Left lobe of liver (tissue), 2 donors: ENCODE measurements around the gene ABHD14A. TPM values are rescaled to one million over a fixed set of nuclear protein-coding genes. Genes with fewer than 3 reads are reported as not detected.

Source experiments
- ATAC-seq: fragments of 200-7000 bp; cut with Tn5 transposase; one replicate; pipeline ENCODE4 v1.9.1; 2020; ENCODE audit warnings: mild to moderate bottlenecking, moderate library complexity
- DNase-seq: peaks from one replicate; pipeline ENCODE4 v3.0.0-alpha.2; 2020; ENCODE audit warnings: low spot score
- total RNA-seq: library from RNA; stranded (reverse); gene quantifications from one replicate; pipeline ENCODE4 v1.2.1, GENCODE V29; 2021
- donor health status: DM: no; HTN: no; CAD: no; lungs with moderate emphysema.
- donor health status: DM: no; HTN: yes; CAD: no.

Gene ABHD14A
- total RNA-seq, 1 donor from 2014 or later = 13.8 TPM

- DNase-seq (no peak), ATAC-seq (no peak)
Measured at GRCh38 chr3:52013802-52014598, 39.1 kb downstream of the ABHD14A start.

- ATAC-seq (peak; percentile 20), DNase-seq (no peak)
Measured at GRCh38 chr3:52014613-52015012, 39.7 kb downstream of the ABHD14A start.

GRCh38 chr3:52015438-52016228, 40.8 kb downstream of the ABHD14A start:
- ATAC-seq = no peak
- DNase-seq = no peak

- ATAC-seq (no peak), DNase-seq (no peak)
Measured at GRCh38 chr3:52017586-52017985, 42.7 kb downstream of the ABHD14A start.

GRCh38 chr3:52018319-52019000, 43.6 kb downstream of the ABHD14A start:
- DNase-seq (no peak), ATAC-seq (no peak)

- DNase-seq (no peak), ATAC-seq (peak; percentile 29)
Measured at GRCh38 chr3:52019352-52020080, 44.7 kb downstream of the ABHD14A start.

GRCh38 chr3:52020796-52021195, 45.9 kb downstream of the ABHD14A start:
- DNase-seq = no peak
- no peak for ATAC-seq

- ATAC-seq = peak; percentile 7
- no peak for DNase-seq
Measured at GRCh38 chr3:52021489-52022268, 46.8 kb downstream of the ABHD14A start.

- ATAC-seq (no peak), DNase-seq (no peak)
Measured at GRCh38 chr3:52022323-52023100, 47.6 kb downstream of the ABHD14A start.

- no peak for ATAC-seq
- no peak for DNase-seq
Measured at GRCh38 chr3:52023101-52023770, 48.4 kb downstream of the ABHD14A start.

- DNase-seq (no peak), ATAC-seq (no peak)
Measured at GRCh38 chr3:52023860-52024764, 49.2 kb downstream of the ABHD14A start.

- DNase-seq (no peak), ATAC-seq (no peak)
Measured at GRCh38 chr3:52024765-52025452, 50.0 kb downstream of the ABHD14A start.

GRCh38 chr3:52025453-52025852, 50.6 kb downstream of the ABHD14A start:
- ATAC-seq (no peak), DNase-seq (no peak)

- ATAC-seq (no peak), DNase-seq (no peak)
Measured at GRCh38 chr3:52026041-52026440, 51.2 kb downstream of the ABHD14A start.

- ATAC-seq (no peak), DNase-seq (no peak)
Measured at GRCh38 chr3:52028572-52028971, 53.7 kb downstream of the ABHD14A start.

GRCh38 chr3:52029053-52029452, 54.2 kb downstream of the ABHD14A start:
- ATAC-seq = no peak

GRCh38 chr3:52029535-52029934, 54.7 kb downstream of the ABHD14A start:
- ATAC-seq = no peak
- DNase-seq = no peak

More at GRCh38 chr3:52029053-52029452, 54.2 kb downstream of the ABHD14A start:
- no peak for DNase-seq
